GM21786 (cell line): ENCODE results near the gene DDO.
"Not testable (repeated sequence)": the region's sequence is repeated elsewhere in the genome, so short reads cannot be mapped to it uniquely, and the experiment has no call there.

Experiments
- ATAC-seq: cut with Tn5 transposase; IDR thresholded peaks from one replicate; pipeline ENCODE4 v1.9.1; 2021; ENCODE audit not compliant: unreplicated experiment

DDO gene

DNA sequence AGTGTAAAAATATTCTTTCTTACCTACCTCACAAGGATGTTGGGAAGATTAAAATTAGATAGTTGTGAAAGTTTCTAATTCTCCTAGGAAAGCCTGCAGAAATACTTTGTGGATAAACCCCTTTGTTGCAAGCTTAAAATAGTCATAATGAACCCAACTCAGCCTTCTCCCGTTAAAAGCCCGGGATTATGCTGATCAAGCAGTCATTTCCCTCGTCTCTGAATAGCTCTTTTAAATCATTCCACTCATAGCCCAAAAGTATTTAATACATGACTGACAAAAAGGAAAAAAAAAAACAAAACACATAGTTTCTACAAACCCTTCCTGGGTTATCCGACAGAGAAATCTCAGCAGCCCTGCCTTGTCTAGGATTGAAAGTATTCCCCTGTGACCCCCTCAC, 46.3 kb downstream of the DDO start:
- ATAC-seq, result no peak

- ATAC-seq, result no peak
Measured at GRCh38 chr6:110368284-110368683, 47.1 kb downstream of the DDO start.

DNA sequence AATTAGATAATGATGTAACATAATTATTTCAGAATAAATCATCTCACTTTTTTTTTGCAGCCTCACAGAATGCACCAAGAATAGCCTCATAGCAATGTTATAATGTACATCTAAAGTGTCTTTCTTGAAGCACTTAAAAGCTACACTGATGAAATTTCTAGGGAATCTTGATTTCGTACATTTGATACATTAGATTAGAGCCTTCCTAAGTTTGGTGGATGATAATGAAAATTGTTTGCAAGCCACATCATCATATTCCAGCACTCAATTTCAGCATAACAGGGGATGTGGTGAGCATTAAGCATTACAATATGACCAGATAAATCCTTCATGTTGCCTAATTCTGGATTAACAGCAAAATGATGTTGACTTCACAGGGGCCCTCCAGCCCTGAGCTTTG, 47.5 kb downstream of the DDO start:
- no peak for ATAC-seq

DNA sequence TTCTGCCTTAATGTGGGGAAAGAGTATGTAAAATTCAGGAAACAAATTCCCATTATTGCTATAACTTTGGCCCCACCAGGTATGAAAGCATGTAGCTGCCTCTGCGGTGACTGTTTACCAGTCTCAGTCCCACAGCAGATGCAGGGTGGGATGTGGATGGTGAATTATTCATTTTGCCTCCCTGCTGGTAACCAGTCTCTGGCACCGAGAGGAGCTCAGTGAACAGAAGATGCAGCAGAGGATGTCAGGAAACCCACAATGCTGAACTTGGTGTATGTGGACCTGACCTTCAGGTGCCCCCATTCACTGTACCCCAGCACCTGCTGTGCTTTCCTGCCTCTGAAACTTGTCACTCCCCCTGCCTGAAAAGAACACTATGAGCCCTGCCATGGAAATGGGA, 48.4 kb downstream of the DDO start:
- no peak for ATAC-seq

DNA sequence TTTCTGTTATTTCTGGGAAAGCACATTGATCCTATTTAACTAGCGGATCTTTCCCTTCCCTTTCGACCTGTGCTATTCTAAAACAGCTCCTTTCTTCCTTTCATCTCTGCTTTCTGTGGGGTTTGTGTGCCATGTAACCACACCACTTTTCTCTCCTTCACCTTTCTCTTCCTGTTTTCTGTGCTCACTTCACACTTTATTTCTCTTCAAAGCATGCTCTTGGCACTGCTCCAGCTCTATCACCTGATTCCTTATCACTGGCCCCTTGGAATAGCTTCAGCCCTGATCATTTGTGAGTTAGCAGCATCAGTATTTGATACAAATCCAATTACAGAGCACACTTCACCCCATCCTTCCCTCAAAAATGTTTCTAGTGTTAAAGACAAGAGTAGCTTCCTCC, 49.1 kb downstream of the DDO start:
- no peak for ATAC-seq

DNA sequence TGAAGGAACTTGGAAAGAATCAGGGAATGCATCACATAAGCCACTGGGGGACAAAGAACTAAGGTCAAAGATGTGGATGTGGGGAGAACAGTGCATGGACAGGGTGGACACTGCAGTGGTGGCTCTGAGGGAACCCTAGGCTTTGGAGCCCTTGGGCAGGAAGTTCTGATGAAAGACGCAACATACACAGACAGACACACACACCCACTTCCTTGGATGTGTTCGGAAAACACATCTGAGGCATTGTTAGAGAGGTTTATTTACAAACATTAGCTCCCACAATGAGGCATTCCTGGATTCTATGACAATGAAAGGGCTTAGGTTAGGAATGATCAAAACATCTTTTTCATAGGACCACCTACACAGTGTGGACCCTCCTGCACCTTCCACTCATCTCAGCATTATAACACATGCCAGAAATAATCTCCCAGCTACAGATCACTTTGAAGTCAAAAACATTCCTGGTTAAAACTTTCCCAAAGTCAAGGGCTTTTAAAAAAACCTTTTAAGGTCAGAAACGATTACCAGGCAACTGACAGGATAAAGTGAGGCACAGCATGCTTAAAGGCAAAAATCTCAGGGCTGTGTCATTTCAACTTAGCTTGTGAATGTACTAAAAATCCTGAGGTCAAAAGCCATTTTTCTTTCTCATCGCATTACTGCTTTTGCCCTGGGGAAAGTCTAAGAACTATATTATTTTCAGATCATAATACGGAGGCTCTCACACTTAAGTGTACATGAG, 50.8 kb downstream of the DDO start:
- ATAC-seq, result no peak

- ATAC-seq, result no peak
Measured at GRCh38 chr6:110363748-110364147, 51.6 kb downstream of the DDO start.

GRCh38 chr6:110360676-110361075, 54.7 kb downstream of the DDO start:
- ATAC-seq, result no peak

DNA sequence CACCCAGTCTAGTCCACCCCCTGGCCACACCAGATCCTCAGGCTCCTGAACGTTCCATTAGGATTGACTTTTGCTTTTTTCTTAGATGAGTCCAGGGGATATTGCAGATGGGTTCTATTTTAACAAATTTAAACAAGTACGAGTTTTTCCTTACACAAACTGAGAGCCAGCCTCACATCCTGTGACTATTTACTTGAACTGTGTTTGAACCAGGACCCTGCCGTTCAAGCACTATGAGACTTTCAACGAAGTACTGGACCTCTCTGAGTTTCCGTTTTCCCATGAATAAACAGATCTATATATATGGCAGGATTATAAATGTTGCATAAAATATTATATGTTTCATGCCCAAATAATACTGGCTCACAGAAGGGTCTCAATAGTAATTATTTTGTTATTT, 55.8 kb downstream of the DDO start:
- ATAC-seq, result no peak

DNA sequence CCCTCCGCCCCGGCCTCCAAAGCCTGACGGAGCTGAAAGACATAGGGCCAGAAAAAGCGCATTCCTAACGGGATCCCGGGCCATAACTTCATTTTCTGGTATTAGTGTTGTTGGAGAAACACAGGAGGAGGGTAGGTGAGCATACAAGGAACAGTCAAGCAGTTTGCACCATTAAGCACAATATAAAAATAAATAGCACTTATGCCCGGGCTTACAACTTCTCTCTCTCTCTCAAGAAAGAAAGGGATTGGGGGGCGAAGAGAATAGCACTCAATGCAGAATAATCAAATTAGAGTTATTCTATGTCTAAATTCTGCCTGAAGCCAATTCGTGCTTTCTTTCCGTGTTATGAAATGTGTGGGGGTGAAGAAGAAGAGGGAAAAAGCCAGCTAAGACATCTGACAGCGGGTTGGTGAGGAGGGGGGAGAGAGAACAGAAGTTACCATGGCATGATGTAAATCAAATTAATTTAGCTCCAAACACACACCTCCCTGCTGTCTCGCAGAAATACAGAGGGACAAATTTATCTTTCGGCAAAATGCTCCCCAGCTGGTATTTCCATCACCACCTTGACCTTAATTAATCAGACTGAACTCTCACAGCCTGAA, 56.7 kb downstream of the DDO start:
- ATAC-seq, result no peak

GRCh38 chr6:110357664-110358552, 57.5 kb downstream of the DDO start, which contains the start of gene METTL24:
METTL24 (minus strand) TSS chr6:110358349; CDS start chr6:110358272, 77 bp downstream.
- no peak for ATAC-seq

- no peak for ATAC-seq
Measured at GRCh38 chr6:110357298-110357663, 58.1 kb downstream of the DDO start.

GRCh38 chr6:110356778-110357177, 58.6 kb downstream of the DDO start:
- no peak for ATAC-seq

- no peak for ATAC-seq
Measured at GRCh38 chr6:110355727-110356126, 59.6 kb downstream of the DDO start.

GRCh38 chr6:110355022-110355421, 60.4 kb downstream of the DDO start:
- no peak for ATAC-seq

DNA sequence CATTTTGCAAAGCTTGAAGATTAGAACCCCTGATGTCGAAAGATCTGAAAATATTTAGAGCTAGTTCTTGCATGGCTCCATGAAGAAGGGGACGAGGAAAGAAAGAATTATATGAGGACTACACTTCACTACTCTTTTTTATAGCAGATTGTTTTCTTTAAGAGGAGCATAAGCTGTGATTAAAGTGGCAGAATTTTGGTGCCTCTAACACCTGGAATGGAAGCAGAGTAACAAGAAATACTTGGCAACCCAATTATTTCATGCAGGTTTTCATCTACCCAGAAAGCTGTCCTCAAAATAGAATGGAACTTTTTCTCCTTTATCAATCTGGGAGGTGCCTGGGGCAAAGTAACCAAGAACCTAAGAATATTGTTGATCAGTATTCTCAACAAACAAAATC, 61.2 kb downstream of the DDO start:
- ATAC-seq, result no peak

DNA sequence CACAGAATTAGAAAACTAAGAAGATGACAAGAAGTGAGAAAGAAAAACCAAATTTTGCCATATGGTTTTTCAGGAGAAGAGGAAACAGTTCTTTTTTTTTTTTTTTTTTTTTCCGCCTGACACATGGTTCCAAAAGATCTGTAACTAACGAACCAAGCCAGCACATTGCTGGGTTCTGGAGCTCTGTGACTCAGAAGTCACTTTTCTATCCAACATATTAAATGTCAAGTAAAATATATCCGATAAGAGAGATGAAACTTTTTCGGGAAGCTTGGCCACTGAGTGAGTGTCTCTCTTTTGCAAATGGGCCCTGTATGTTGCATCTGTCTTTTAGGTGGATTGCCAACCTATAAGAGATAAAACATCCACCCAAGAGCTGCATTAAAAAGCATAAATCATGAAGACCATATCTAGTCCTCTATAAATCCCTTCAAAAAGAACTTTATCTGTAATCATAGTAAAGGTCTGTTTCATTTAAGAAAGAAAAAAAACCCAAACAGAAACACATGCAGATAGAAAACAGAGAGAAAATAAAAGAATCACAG, 61.8 kb downstream of the DDO start:
- no peak for ATAC-seq

GRCh38 chr6:110352563-110353262, 62.7 kb downstream of the DDO start:
- ATAC-seq, result no peak

DNA sequence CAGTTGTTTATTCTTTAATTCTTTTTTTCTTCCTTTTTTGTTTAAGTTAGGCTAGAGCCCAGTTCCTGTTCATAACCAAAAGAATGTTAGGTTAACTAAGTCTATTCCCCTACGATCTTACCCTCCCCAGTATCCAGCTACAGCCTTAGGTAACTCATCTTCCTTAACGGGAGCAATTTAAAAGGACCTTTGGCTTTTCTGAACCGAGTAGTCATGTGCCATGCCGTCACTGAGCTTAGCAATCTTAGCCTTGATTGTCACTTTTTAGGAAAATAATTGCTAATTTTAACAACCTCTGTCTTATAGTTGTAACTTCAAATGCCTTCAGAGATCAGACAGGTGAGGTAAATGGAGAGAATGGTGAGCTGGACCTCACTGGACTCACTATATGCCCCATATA, 63.4 kb downstream of the DDO start:
- ATAC-seq, result no peak

- ATAC-seq, result no peak
Measured at GRCh38 chr6:110351546-110351945, 63.8 kb downstream of the DDO start.

GRCh38 chr6:110350593-110350992, 64.8 kb downstream of the DDO start:
- not testable (repeated sequence) for ATAC-seq
